Stimulated activated CD4-positive, alpha-beta T cell treated with anti-CD3 and anti-CD28 coated beads, Interleukin-15, amount 100 ng/mL, for 48 hours (primary cell): ENCODE results near the gene RING1.
A peak's percentile ranks its signal among the peaks of the same experiment; 100 is the strongest.

Experiments
- DNase-seq, 2 donors: peaks; one replicate each; pipeline ENCODE4 v3.0.0-alpha.2; 2020; ENCODE audit warnings: low read depth in 2 of 2

RING1 gene

GRCh38 chr6:33247977-33248642, 39.8 kb downstream of the RING1 start:
- DNase-seq, result peak; percentile 78 to 88

GRCh38 chr6:33248643-33248931, 40.3 kb downstream of the RING1 start:
- peak; percentile 9 to 13 for DNase-seq

- DNase-seq, result peak; percentile 94 to 97
These were observed 40.8 kb downstream of the RING1 start for GRCh38 chr6:33248932-33249731.

GRCh38 chr6:33249732-33250630, 41.7 kb downstream of the RING1 start:
- DNase-seq, result no peak

DNA sequence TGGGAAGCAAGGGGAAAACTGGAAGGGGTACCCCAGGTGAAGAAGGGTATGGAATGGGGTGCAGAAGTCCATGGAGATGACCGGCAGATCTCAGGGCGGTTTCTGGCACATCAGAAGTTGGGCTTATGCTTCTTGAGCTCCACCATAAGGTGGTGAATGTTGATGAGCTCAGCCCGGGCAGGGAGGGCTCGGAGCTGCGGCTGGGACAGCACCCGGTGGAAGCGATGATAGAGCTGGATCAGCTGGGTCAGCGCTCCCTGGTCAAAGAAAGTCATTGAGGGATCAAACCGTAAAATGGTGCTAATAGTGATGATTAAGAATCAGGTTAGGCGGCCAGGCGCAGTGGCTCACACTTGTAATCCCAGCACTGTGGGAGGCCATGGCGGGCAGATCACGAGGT, 42.4 kb downstream of the RING1 start:
- no peak for DNase-seq

DNA sequence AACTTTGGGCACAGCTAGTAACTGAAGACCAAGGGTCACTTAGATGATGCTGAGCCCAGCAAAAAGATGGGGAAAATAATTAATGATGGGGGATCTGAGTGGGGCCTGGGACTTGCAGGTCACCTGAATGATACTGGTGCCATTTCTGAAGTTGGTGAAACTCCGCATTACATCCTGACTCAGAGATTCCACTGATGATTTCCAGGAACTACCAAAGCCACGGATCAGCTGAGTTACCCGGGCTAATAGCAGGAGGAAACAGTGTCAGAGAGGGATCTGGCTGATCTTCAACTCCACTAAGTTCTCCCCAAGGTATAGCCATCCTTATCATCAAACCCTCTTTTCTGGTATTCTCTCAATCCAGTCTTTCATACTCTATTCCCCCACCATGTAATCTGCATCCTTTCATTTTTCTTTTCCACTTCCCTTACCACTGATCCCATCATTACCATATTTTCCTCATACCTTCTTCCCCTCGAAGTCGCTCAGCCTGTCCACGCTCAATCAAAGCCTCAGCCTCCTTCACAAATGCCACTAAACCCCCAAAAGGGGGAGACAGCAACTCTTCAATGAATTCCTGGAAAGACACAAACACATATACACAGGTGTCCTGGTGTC, 43.2 kb downstream of the RING1 start:
- DNase-seq, result no peak

DNA sequence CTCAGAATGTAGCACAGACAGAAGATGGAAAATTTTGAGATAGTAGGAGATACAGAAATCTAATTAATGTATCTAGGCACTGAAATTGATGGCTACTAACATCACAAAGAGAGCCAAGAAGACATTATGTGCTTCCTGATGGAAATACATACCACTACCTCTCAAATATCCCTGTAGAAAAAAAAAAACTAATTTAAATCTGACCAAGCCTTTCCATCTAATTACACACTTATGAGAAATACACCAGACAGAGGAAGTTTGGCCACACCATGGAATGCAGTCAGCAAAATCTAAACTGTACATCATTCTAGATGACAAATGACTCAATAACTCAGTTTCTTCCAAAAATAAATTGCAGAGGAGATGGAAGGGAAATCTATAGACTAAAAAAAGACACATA, 44.5 kb downstream of the RING1 start:
- DNase-seq, result no peak

DNA sequence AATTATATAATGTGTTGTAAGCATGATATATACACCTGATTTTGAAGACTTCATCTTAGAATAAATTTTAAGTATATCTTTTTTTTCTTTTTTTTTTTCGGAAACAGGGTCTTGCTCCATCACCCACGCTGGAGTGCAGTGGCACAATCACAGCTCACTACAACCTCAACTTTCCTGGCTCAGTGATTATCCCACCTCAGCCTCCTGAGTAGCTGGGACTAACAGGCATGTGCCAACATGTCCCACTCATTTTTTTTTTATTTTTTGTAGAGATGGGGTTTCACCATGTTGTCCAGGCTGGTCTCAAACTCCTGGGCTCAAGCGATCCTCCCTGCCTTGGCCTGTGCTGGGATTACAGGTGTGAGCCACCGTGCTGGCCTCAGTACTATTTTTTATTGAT, 46.3 kb downstream of the RING1 start:
- no peak for DNase-seq

DNA sequence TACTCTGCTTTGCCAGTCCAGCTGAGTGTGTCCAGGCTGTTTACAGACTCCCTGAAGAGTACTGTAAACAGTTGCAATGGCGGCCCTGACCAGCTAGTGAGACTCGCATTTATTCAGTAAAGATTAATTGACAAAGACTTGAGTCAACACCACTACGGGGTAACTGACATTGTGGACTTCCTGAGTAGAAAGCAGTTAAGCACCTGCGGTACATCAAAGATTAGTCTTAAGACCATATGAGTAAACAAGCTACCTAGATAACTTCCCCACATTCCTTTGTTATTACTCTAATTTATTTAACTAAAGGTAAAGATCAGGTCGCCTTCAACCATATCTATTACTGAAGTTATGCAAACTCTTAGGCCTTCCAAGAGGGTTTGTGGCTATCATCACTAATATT, 50.7 kb downstream of the RING1 start:
- DNase-seq, result no peak
